ENCODE results near the gene WBP1L. TPM values are rescaled to one million over a fixed set of nuclear protein-coding genes. Genes with fewer than 3 reads are reported as not detected.

WBP1L gene
- polyA plus RNA-seq, 4 donors, result 44.0 to 51.3 (median 48.0) TPM

GRCh38 chr10:102777711-102778453 is 34.1 kb downstream of the WBP1L start:
- no peak for DNase-seq (ENCODE audit: low read depth in 4 of 4, low spot score in 3 of 4)

GRCh38 chr10:102778781-102779180 is 35.0 kb downstream of the WBP1L start:
- DNase-seq (ENCODE audit: low read depth in 4 of 4, low spot score in 3 of 4), result no peak

GRCh38 chr10:102779680-102780526 is 36.2 kb downstream of the WBP1L start:
- DNase-seq (ENCODE audit: low read depth in 4 of 4, low spot score in 3 of 4), result no peak

- no peak for DNase-seq (ENCODE audit: low read depth in 4 of 4, low spot score in 3 of 4)
Observed at GRCh38 chr10:102780527-102780808, 36.7 kb downstream of the WBP1L start.

- DNase-seq (ENCODE audit: low read depth in 4 of 4, low spot score in 3 of 4), result no peak
Observed at GRCh38 chr10:102781090-102781920, 37.6 kb downstream of the WBP1L start.

- DNase-seq (ENCODE audit: low read depth in 4 of 4, low spot score in 3 of 4), result no peak
Observed at GRCh38 chr10:102781921-102782557, 38.3 kb downstream of the WBP1L start.

- no peak for DNase-seq (ENCODE audit: low read depth in 4 of 4, low spot score in 3 of 4)
Observed at GRCh38 chr10:102782673-102783551, 39.2 kb downstream of the WBP1L start.

GRCh38 chr10:102783568-102783967 is 39.8 kb downstream of the WBP1L start:
- DNase-seq (ENCODE audit: low read depth in 4 of 4, low spot score in 3 of 4), result no peak

- DNase-seq (ENCODE audit: low read depth in 4 of 4, low spot score in 3 of 4), result no peak
Observed at GRCh38 chr10:102785818-102786217, 42.1 kb downstream of the WBP1L start.

GRCh38 chr10:102791754-102792395 is 48.1 kb downstream of the WBP1L start:
- DNase-seq (ENCODE audit: low read depth in 4 of 4, low spot score in 3 of 4), result no peak

GRCh38 chr10:102795453-102796406 is 52.0 kb downstream of the WBP1L start:
- DNase-seq (ENCODE audit: low read depth in 4 of 4, low spot score in 3 of 4), result no peak

- DNase-seq (ENCODE audit: low read depth in 4 of 4, low spot score in 3 of 4), result no peak
Observed at GRCh38 chr10:102796407-102797176, 52.8 kb downstream of the WBP1L start.

- no peak for DNase-seq (ENCODE audit: low read depth in 4 of 4, low spot score in 3 of 4)
Observed at GRCh38 chr10:102799691-102800471, 56.1 kb downstream of the WBP1L start.

- no peak for DNase-seq (ENCODE audit: low read depth in 4 of 4, low spot score in 3 of 4)
Observed at GRCh38 chr10:102800611-102801335, 57.0 kb downstream of the WBP1L start.

GRCh38 chr10:102801496-102801895 is 57.7 kb downstream of the WBP1L start:
- DNase-seq (ENCODE audit: low read depth in 4 of 4, low spot score in 3 of 4), result no peak

- DNase-seq (ENCODE audit: low read depth in 4 of 4, low spot score in 3 of 4), result no peak
Observed at GRCh38 chr10:102801978-102802377, 58.2 kb downstream of the WBP1L start.
